Measurements from ENCODE around the gene DNMT3B. TPM values are rescaled to one million over a fixed set of nuclear protein-coding genes. Genes with fewer than 3 reads are reported as not detected.

The DNMT3B gene
- total and polyA plus RNA-seq, 9 of the 15 experiments (the other 6 are each of a cell fraction or from before 2014, with no cell fraction given): 9.3 to 74.8 (median 49.1) TPM

GRCh38 chr20:32808438-32808837 is 46.3 kb downstream of the DNMT3B start:
- 93% methylated on average over 4 of the region's 4 CpGs for WGBS (ENCODE audit: insufficient coverage, low coverage, missing lambda C conversion rate)
- H3K4me3 ChIP-seq: no peak overlapping the region
- ChIA-PET POLR2A (interaction anchor here (0.6 to 1.3 kb wide), 4 partner anchors 10 to 143 kb away, joined by 3 to 8 read pairs (median 6); partner anchors contain the start of gene MAPRE1), CTCF (ENCODE audit: low intra/inter-chr PET ratio) (no interaction called here)
- H3K4me1 ChIP-seq (replicated peaks in 1 of 2; ENCODE audit: control insufficient read depth in 2 of 2, insufficient read depth in 2 of 2, low read length in 2 of 2): no peaks in the 10 kb centered on the region
- H4K20me1 ChIP-seq (replicated peaks; ENCODE audit: control insufficient read depth, insufficient read depth, low read length): peaks cover 8% of the 10 kb centered on the region; the same call in 1 of the 2 replicates
- no peak overlapping the region for H2AFZ ChIP-seq (ENCODE audit: low read depth, low read length)
- H3K27me3 ChIP-seq (ENCODE audit: control insufficient read depth in 2 of 2, insufficient read depth in 2 of 2, low read length in 2 of 2): no peaks in the 10 kb centered on the region
- H3K9me1 ChIP-seq (ENCODE audit: control insufficient read depth, insufficient read depth, low read length): no peaks in the 10 kb centered on the region
- H3K9me3 ChIP-seq (replicated peaks; ENCODE audit: control insufficient read depth, insufficient read depth, low read depth, low read length): no peaks in the 10 kb centered on the region
- peaks cover 71% of the 10 kb centered on the region for H3K36me3 ChIP-seq (ENCODE audit: control insufficient read depth, insufficient read depth, low read length)
- in situ Hi-C loops (cut with MboI): no loop called here
- ATAC-seq: no peak; the same call in 2 of the 3 replicates
- intact Hi-C loops (cut with micrococcal nuclease): loop anchor here (10.0 kb wide), 1 partner anchor 46 kb away; the partner anchor contains the start of gene EFCAB8
- TSS peak; percentile 43 for BruUV-seq (replicated peaks)
- no peak overlapping the region for H3K4me2 ChIP-seq (ENCODE audit: insufficient read depth, low read length)
- no peak overlapping the region for H3K27ac ChIP-seq (ENCODE audit: extremely low read depth, low read depth, low read length)
- FAIRE-seq: no peak
- no peak for DNase-seq (ENCODE audit: extremely low read depth in 1 of 4, low spot score in 3 of 4)
- no peak for TF ChIP-seq ZNF354B (CRISPR knock-in tag; IDR thresholded peaks at IDR 0.05)
- TF ChIP-seq POLR2B (IDR thresholded peaks at IDR 0.05; ENCODE audit: low read depth, partially characterized antibody): no peak
- TF ChIP-seq ZBTB8A (IDR thresholded peaks at IDR 0.05; ENCODE audit: partially characterized antibody): no peak
- peak; percentile 88 for TF ChIP-seq ATF3 (IDR thresholded peaks at IDR 0.05)
- no peak for TF ChIP-seq ATF3 (CRISPR knock-in tag; conservative IDR thresholded peaks at IDR 0.05)
- no peak for TF ChIP-seq ETV6 (IDR thresholded peaks at IDR 0.05; ENCODE audit: borderline replicate concordance in 1 of 2, low read depth in 2 of 2, low read length in 1 of 2)
- no peak for TF ChIP-seq ETV6 (CRISPR knock-in tag; IDR thresholded peaks at IDR 0.05; ENCODE audit: borderline replicate concordance)
- no peak for TF ChIP-seq BMI1 (IDR thresholded peaks at IDR 0.05; ENCODE audit: low read length)
- TF ChIP-seq JUND (IDR thresholded peaks at IDR 0.05; ENCODE audit: borderline replicate concordance, low read depth, low read length): peak; percentile 43; the same call in 1 of the 2 replicates
- TF ChIP-seq JUND (tag; IDR thresholded peaks at IDR 0.05; ENCODE audit: borderline replicate concordance, low read depth, low read length): peak; percentile 13; the same call in 1 of the 3 replicates
- TF ChIP-seq ATF7 (IDR thresholded peaks at IDR 0.05): peak; percentile 61
- 0 out of 2 replicates have a peak, but pooled peaks have one; percentile 22 for TF ChIP-seq JUN (IDR thresholded peaks at IDR 0.05; ENCODE audit: borderline replicate concordance, low read depth, low read length)
- TF ChIP-seq JUN (CRISPR knock-in tag; IDR thresholded peaks at IDR 0.05; ENCODE audit: borderline replicate concordance): no peak
- TF ChIP-seq POLR2AphosphoS5 (IDR thresholded peaks at IDR 0.05; ENCODE audit: control insufficient read depth, insufficient read depth, low read depth, low read length): no peak
- H3K9ac ChIP-seq (ENCODE audit: insufficient read depth in 1 of 2, low read depth in 2 of 2, low read length in 2 of 2): no peak overlapping the region
- no peaks in the 10 kb centered on the region for H3K79me2 ChIP-seq (ENCODE audit: control insufficient read depth, insufficient read depth, low read length)

Data from K562 (cell line).